GM12878 (cell line): ENCODE data around the gene MN1.

ENCODE experiments used
- CHD1 ChIP-seq: IDR thresholded peaks from 2 replicates; pipeline ENCODE4 v1.6.1; 2012; ENCODE audit warnings: low read depth, low read length, improper control_type of control experiment
- TF ChIP-seq, protein P1 (sequence below): IDR thresholded peaks from 2 replicates; pipeline ENCODE4 v1.6.1; 2012; ENCODE audit warnings: mild to moderate bottlenecking, low read depth, low read length

DNA sequence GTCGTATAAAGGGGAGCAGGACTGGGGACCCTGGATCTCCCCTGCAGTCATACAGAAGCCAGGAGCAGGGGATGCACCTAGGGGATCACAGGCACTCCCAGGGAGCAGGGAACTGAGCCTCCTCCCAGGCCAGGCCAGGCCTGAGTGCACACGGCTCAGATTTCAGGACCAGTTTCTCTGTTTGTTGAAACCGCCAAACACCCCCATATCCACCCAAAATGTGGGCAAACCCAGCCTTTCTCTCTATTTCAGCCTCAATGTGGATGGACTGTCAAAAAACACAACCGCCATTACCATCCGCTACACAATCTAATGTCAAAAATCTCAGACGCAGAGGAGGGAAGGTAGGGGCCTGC, 17.5 kb downstream of the MN1 start:
- TF ChIP-seq, protein P1, sequence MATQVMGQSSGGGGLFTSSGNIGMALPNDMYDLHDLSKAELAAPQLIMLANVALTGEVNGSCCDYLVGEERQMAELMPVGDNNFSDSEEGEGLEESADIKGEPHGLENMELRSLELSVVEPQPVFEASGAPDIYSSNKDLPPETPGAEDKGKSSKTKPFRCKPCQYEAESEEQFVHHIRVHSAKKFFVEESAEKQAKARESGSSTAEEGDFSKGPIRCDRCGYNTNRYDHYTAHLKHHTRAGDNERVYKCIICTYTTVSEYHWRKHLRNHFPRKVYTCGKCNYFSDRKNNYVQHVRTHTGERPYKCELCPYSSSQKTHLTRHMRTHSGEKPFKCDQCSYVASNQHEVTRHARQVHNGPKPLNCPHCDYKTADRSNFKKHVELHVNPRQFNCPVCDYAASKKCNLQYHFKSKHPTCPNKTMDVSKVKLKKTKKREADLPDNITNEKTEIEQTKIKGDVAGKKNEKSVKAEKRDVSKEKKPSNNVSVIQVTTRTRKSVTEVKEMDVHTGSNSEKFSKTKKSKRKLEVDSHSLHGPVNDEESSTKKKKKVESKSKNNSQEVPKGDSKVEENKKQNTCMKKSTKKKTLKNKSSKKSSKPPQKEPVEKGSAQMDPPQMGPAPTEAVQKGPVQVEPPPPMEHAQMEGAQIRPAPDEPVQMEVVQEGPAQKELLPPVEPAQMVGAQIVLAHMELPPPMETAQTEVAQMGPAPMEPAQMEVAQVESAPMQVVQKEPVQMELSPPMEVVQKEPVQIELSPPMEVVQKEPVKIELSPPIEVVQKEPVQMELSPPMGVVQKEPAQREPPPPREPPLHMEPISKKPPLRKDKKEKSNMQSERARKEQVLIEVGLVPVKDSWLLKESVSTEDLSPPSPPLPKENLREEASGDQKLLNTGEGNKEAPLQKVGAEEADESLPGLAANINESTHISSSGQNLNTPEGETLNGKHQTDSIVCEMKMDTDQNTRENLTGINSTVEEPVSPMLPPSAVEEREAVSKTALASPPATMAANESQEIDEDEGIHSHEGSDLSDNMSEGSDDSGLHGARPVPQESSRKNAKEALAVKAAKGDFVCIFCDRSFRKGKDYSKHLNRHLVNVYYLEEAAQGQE = no peak
- TF ChIP-seq CHD1 = no peak
